Left renal cortex interstitium (tissue), 4 donors: ENCODE results near the gene COL5A1. TPM values are rescaled to one million over a fixed set of nuclear protein-coding genes. Genes with fewer than 3 reads are reported as not detected.

Source experiments
- DNase-seq, 4 donors: peaks; one replicate each; pipeline ENCODE4 v3.0.0-alpha.2; 2013; ENCODE audit warnings: low read depth in 4 of 4, low spot score in 2 of 4, missing footprints in 1 of 4
- polyA plus RNA-seq, 4 donors: library from polyadenylated mRNA; unstranded; fragments of 120-200 nt; gene quantifications; one replicate each; pipeline ENCODE4 v1.2.1, GENCODE V29; 2013; ENCODE audit not compliant: insufficient read length in 4 of 4

Gene COL5A1
- polyA plus RNA-seq, 4 donors: 92.0 to 140 (median 99.7) TPM

GRCh38 chr9:134756098-134756497 lies 114.5 kb downstream of the COL5A1 start:
- DNase-seq: no peak

GRCh38 chr9:134757216-134757975 lies 115.8 kb downstream of the COL5A1 start:
- no peak for DNase-seq

DNA sequence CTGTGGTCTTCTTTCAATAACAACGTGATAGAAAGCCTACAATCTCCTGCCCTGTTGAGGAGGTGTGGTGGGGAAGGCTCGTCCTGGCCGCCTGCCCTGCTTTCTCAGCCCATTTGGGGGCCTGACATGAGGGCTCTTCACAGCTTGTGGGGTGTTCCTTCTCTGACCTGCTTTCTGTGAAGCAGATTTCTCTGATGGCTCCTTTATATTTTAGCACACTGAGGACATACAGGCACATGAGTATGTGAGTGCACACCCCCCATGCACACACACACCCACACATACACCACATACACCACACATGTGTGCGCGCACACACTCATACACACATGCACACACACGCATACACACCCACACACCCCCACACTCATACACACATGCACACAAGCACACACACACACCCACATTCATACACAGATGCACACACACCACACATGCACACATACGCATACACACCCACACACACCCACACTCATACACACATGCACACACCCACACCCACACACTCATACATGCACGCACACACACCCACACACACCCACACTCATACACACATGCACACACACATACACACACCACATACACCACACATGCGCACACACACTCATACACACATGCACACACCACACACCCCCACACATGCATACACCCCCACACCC lies 117.5 kb downstream of the COL5A1 start:
- DNase-seq: no peak

GRCh38 chr9:134759913-134760312 lies 118.3 kb downstream of the COL5A1 start:
- DNase-seq: no peak

GRCh38 chr9:134760750-134761420 lies 119.3 kb downstream of the COL5A1 start:
- no peak for DNase-seq

GRCh38 chr9:134764473-134765269 lies 123.1 kb downstream of the COL5A1 start:
- DNase-seq: no peak

- no peak for DNase-seq
These were observed 124.2 kb downstream of the COL5A1 start for GRCh38 chr9:134765785-134766184.

GRCh38 chr9:134766587-134766986 lies 125.0 kb downstream of the COL5A1 start:
- DNase-seq: no peak

DNA sequence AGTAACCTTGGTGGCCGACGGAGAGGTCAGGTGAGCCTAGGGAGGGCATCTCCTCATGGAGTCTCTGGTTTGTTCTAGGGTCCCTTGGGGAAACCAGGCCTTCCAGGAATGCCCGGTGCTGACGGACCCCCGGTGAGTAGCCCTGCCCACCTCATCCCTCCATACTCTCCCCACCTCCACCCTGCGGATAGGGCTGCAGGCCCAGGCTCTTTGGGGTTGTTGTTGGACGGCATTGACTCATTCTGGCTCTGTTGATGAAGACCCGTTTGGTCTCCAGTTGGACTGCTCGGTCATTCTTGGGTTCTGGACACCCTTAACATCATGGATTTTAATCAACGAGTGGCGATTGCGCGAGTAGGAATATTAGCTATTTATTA lies 126.7 kb downstream of the COL5A1 start:
- DNase-seq: no peak

DNA sequence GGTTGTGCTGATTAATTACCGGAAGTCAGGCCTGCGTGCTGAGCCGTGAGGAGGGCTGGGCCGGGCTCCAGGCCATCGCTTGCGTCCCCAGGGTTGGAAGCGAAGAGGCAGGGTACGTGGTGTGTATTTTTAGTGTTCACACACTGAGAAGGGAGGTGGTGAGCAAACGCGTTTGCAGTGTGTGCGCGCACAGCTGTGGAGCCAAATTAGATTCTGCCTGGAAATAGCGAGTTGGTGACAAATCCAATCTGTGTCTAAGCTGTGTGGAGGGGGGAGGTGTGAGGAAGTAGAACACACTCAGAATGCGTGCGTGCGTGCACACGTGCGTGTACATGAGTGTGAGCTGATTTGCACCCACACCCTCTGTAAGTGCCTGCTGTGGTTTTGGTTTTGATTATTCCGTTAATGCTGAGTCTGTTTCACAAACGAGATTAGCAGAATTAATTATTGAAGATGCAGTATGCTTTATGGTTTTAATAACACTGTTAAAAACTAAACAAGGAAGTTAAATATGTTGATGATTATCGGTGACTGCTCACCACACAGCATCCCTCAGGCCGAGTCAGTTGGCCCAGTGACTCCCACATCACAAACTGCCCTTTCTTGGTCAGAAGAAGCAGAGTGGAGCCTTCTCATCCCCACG lies 127.2 kb downstream of the COL5A1 start:
- DNase-seq: no peak

GRCh38 chr9:134770972-134771971 lies 129.7 kb downstream of the COL5A1 start:
- no peak for DNase-seq

DNA sequence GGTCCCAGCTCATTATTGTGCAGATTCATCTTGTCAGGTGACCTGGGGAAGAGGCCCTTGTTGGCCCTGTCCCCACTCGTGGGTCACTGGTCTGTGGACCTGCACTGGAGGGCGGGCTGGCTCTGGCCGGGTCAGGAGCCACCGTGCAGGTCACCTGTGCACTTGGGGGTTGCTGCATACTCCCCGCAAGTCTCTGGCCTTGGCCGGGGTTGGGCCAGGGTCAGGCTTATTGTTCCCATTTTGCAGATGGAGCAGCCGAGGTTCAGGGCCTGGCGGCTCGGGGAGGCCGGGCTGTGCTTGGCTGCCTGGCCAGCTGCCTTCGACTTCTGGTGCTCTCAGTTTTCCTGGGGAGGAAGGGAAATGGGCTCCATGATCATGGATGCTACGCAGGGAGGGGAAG lies 130.7 kb downstream of the COL5A1 start:
- no peak for DNase-seq

DNA sequence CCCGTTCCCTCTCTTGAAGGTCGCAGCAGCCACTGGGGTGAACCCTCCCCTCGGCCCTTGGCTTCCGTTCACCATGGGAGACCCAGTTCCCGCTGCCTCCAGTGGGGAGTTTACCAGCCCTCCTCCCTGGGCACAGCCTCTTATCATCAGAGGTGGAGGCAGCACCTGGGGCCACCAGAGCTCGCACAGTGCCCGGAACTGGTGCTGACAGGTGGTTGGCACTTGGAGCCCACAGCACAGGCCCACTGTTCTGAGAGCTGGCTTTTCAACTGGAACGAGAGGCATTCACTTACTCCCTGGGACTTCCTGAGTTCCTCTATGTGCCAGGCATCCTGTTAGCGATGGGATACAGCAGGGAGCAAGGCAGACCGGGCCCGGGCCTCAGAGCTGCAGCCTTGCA lies 132.2 kb downstream of the COL5A1 start:
- no peak for DNase-seq

GRCh38 chr9:134774410-134774809 lies 132.8 kb downstream of the COL5A1 start:
- no peak for DNase-seq

GRCh38 chr9:134775081-134775951 lies 133.7 kb downstream of the COL5A1 start:
- DNase-seq: no peak

GRCh38 chr9:134776080-134776796 lies 134.6 kb downstream of the COL5A1 start:
- no peak for DNase-seq

- DNase-seq: no peak
These were observed 135.6 kb downstream of the COL5A1 start for GRCh38 chr9:134777153-134777552.

- no peak for DNase-seq
These were observed 136.6 kb downstream of the COL5A1 start for GRCh38 chr9:134778156-134778555.
